ENCODE results near the gene CCDC197. TPM values are rescaled to one million over a fixed set of nuclear protein-coding genes. Genes with fewer than 3 reads are reported as not detected.

The CCDC197 gene
- total RNA-seq, 1 donor from 2014 or later, result not detected

GRCh38 chr14:94045563-94046345 lies 48.7 kb downstream of the CCDC197 start:
- Mint-ChIP-seq H3K9me3 (ENCODE audit: low read depth) (no peaks in the 10 kb centered on the region), H3K36me3 (ENCODE audit: insufficient read depth) (peaks cover 11% of the 10 kb centered on the region), H3K4me1 (ENCODE audit: low read depth) (no peaks in the 10 kb centered on the region), H3K4me3 (ENCODE audit: low read depth) (no peak overlapping the region), H3K27me3 (no peaks in the 10 kb centered on the region), H3K27ac (no peak overlapping the region)
- TF ChIP-seq CTCF (IDR thresholded peaks at IDR 0.05; ENCODE audit: unreplicated experiment), result no peak
- DNase-seq (ENCODE audit: low spot score, unreplicated experiment), result no peak

- no peak for DNase-seq (ENCODE audit: low spot score, unreplicated experiment)
- H3K4me1 Mint-ChIP-seq (ENCODE audit: low read depth), result no peaks in the 10 kb centered on the region
- H3K4me3 Mint-ChIP-seq (ENCODE audit: low read depth), result no peak overlapping the region
- H3K9me3 Mint-ChIP-seq (ENCODE audit: low read depth), result no peaks in the 10 kb centered on the region
- H3K27me3 Mint-ChIP-seq, result no peaks in the 10 kb centered on the region
- H3K36me3 Mint-ChIP-seq (ENCODE audit: insufficient read depth), result peaks cover 12% of the 10 kb centered on the region
- H3K27ac Mint-ChIP-seq, result no peak overlapping the region
- no peak for TF ChIP-seq CTCF (IDR thresholded peaks at IDR 0.05; ENCODE audit: unreplicated experiment)
Observed at GRCh38 chr14:94046696-94047250, 49.7 kb downstream of the CCDC197 start.

GRCh38 chr14:94047581-94047980 lies 50.5 kb downstream of the CCDC197 start:
- DNase-seq (ENCODE audit: low spot score, unreplicated experiment), result no peak
- no peak for TF ChIP-seq CTCF (IDR thresholded peaks at IDR 0.05; ENCODE audit: unreplicated experiment)
- no peaks in the 10 kb centered on the region for H3K9me3 Mint-ChIP-seq (ENCODE audit: low read depth)
- H3K27me3 Mint-ChIP-seq, result no peaks in the 10 kb centered on the region
- H3K4me1 Mint-ChIP-seq (ENCODE audit: low read depth), result no peaks in the 10 kb centered on the region
- H3K27ac Mint-ChIP-seq, result no peak overlapping the region
- peaks cover 17% of the 10 kb centered on the region for H3K36me3 Mint-ChIP-seq (ENCODE audit: insufficient read depth)
- H3K4me3 Mint-ChIP-seq (ENCODE audit: low read depth), result no peak overlapping the region

GRCh38 chr14:94048691-94049624 lies 51.9 kb downstream of the CCDC197 start:
- TF ChIP-seq CTCF (IDR thresholded peaks at IDR 0.05; ENCODE audit: unreplicated experiment), result no peak
- H3K4me1 Mint-ChIP-seq (ENCODE audit: low read depth), result no peaks in the 10 kb centered on the region
- no peak overlapping the region for H3K27ac Mint-ChIP-seq
- H3K36me3 Mint-ChIP-seq (ENCODE audit: insufficient read depth), result peaks cover 18% of the 10 kb centered on the region
- no peak for DNase-seq (ENCODE audit: low spot score, unreplicated experiment)
- no peaks in the 10 kb centered on the region for H3K9me3 Mint-ChIP-seq (ENCODE audit: low read depth)
- no peak overlapping the region for H3K4me3 Mint-ChIP-seq (ENCODE audit: low read depth)
- no peaks in the 10 kb centered on the region for H3K27me3 Mint-ChIP-seq

GRCh38 chr14:94049625-94050023 lies 52.5 kb downstream of the CCDC197 start:
- no peak for TF ChIP-seq CTCF (IDR thresholded peaks at IDR 0.05; ENCODE audit: unreplicated experiment)
- Mint-ChIP-seq H3K36me3 (ENCODE audit: insufficient read depth) (peaks cover 21% of the 10 kb centered on the region), H3K27ac (no peak overlapping the region), H3K4me1 (ENCODE audit: low read depth) (no peaks in the 10 kb centered on the region), H3K4me3 (ENCODE audit: low read depth) (no peak overlapping the region), H3K27me3 (no peaks in the 10 kb centered on the region), H3K9me3 (ENCODE audit: low read depth) (no peaks in the 10 kb centered on the region)
- no peak for DNase-seq (ENCODE audit: low spot score, unreplicated experiment)

All from progenitor cell of endocrine pancreas (in vitro differentiated cells).